Fibroblast of skin of back (primary cell): ENCODE results near the gene PLPPR3.

Experiments
- DNase-seq: peaks from one replicate; pipeline ENCODE4 v3.0.0-alpha.2; 2013

The PLPPR3 gene

GRCh38 chr19:769616-770015 lies 52.1 kb downstream of the PLPPR3 start:
- DNase-seq, result no peak

- DNase-seq, result peak; percentile 96
These were observed 53.3 kb downstream of the PLPPR3 start for GRCh38 chr19:768424-768823.

GRCh38 chr19:765179-765738 lies 56.5 kb downstream of the PLPPR3 start:
- no peak for DNase-seq

- no peak for DNase-seq
These were observed 57.5 kb downstream of the PLPPR3 start for GRCh38 chr19:764301-764700.

GRCh38 chr19:763869-764268 lies 57.9 kb downstream of the PLPPR3 start:
- no peak for DNase-seq

- no peak for DNase-seq
These were observed 58.6 kb downstream of the PLPPR3 start for GRCh38 chr19:763181-763580.
